CD4-positive, alpha-beta T cell (primary cell): ENCODE results near the gene SCG3. TPM values are rescaled to one million over a fixed set of nuclear protein-coding genes. Genes with fewer than 3 reads are reported as not detected.

Experiments used
- ATAC-seq: fragments of 200-7000 bp; cut with Tn5 transposase; one replicate; pipeline ENCODE4 v1.10.0; 2022; ENCODE audit warnings: mild to moderate bottlenecking; ENCODE audit not compliant: poor library complexity
- CTCF ChIA-PET: fragments of 350-600 bp; sonication (Branson Sonifier 250); formaldehyde crosslinking; loops from one replicate; lab custom pipeline; 2021; ENCODE audit warnings: antibody characterized with exemption, inconsistent platforms; lab: Charles Lee
- POLR2A ChIA-PET: fragments of 350-600 bp; sonication (Branson Sonifier 250); formaldehyde crosslinking; loops from one replicate; lab custom pipeline; 2021; ENCODE audit warnings: antibody characterized with exemption, inconsistent platforms; lab: Charles Lee
- DNase-seq, 14 experiments: peaks; one replicate each; pipeline ENCODE4 v3.0.0-alpha.2; 2013 to 2020; ENCODE audit warnings: mixed read lengths in 2 of 14
- H3K27ac ChIP-seq, 2 donors: one replicate each; pipeline versions ENCODE4 v1.5.1 to v1.7.0; 2013; ENCODE audit warnings: low read length in 2 of 2, low read depth in 1 of 2, mild to moderate bottlenecking in 1 of 2
- H3K27me3 ChIP-seq, 2 experiments: 1 replicate in 1 of 2; 2 replicates in 1 of 2; pipeline versions ENCODE4 v1.6.1 to v1.7.0; 2013; ENCODE audit warnings: low read length in 2 of 2, control low read depth in 1 of 2, mild to moderate bottlenecking in 1 of 2, moderate library complexity in 1 of 2; ENCODE audit not compliant: insufficient read depth in 2 of 2, control insufficient read depth in 1 of 2
- H3K36me3 ChIP-seq: one replicate; pipeline ENCODE4 v1.6.1; 2013; ENCODE audit warnings: low read length, control low read depth; ENCODE audit not compliant: insufficient read depth
- H3K4me1 ChIP-seq: one replicate; pipeline ENCODE4 v1.6.1; 2013; ENCODE audit warnings: low read length, control low read depth; ENCODE audit not compliant: insufficient read depth
- H3K4me3 ChIP-seq: one replicate; pipeline ENCODE4 v1.5.1; 2013; ENCODE audit warnings: mild to moderate bottlenecking, low read length, moderate library complexity
- H3K9me3 ChIP-seq, 2 experiments: 1 replicate in 1 of 2; 2 replicates in 1 of 2; pipeline versions ENCODE4 v1.6.1 to v1.7.0; 2013; ENCODE audit warnings: low read length in 2 of 2, mild to moderate bottlenecking in 2 of 2, control low read depth in 1 of 2, moderate library complexity in 1 of 2; ENCODE audit not compliant: control insufficient read depth in 1 of 2, insufficient read depth in 1 of 2
- H3K27ac Mint-ChIP-seq: one replicate; pipeline ENCODE4 v1.8.0; 2020; ENCODE audit warnings: mixed read lengths
- H3K27me3 Mint-ChIP-seq: one replicate; pipeline ENCODE4 v1.8.0; 2021; ENCODE audit warnings: mixed read lengths
- H3K36me3 Mint-ChIP-seq: one replicate; pipeline ENCODE4 v1.8.0; 2021; ENCODE audit warnings: low read depth, mixed read lengths
- H3K4me1 Mint-ChIP-seq: one replicate; pipeline ENCODE4 v1.8.0; 2021; ENCODE audit warnings: low read depth, mixed read lengths
- H3K4me3 Mint-ChIP-seq: one replicate; pipeline ENCODE4 v1.8.0; 2020; ENCODE audit warnings: mild to moderate bottlenecking, mixed read lengths
- H3K9me3 Mint-ChIP-seq: one replicate; pipeline ENCODE4 v1.8.0; 2020; ENCODE audit warnings: mixed read lengths
- CTCF ChIP-seq: fragments of 200-600 bp; IDR thresholded peaks from one replicate; pipeline ENCODE4 v1.8.0; 2022; ENCODE audit warnings: antibody characterized with exemption, mild to moderate bottlenecking
- intact Hi-C, 2 experiments: fragments of 100-400 bp; cut with DNase I in 1 of 2; cut with micrococcal nuclease in 1 of 2; formaldehyde crosslinking; loops; one replicate each; pipeline versions ENCODE4 v1.15.1 to v1.9.0; 2023 to 2025; cut with DNase I, micrococcal nuclease
- total RNA-seq, 174 experiments: library from RNA in 2 of 174; stranded (reverse) in 2 of 174; gene quantifications; one replicate each; pipeline ENCODE4 v1.2.3 and lab custom pipeline; 2021 to 2026

SCG3 gene
- total RNA-seq, 2 experiments from 2014 or later = not detected

GRCh38 chr15:51708013-51708412 lies 26.7 kb downstream of the SCG3 start:
- no peaks in the 10 kb centered on the region for H3K4me1 ChIP-seq
- Mint-ChIP-seq H3K27me3 (peaks cover 7% of the 10 kb centered on the region), H3K36me3 (no peaks in the 10 kb centered on the region), H3K27ac (no peak overlapping the region), H3K4me1 (no peaks in the 10 kb centered on the region), H3K4me3 (no peak overlapping the region), H3K9me3 (no peaks in the 10 kb centered on the region)
- intact Hi-C loops = no loop called here
- ChIA-PET CTCF (interaction anchor here (1.0 kb wide), 1 partner anchor 12 kb away, joined by 3 read pairs; no protein-coding TSS in a partner anchor), POLR2A (no interaction called here)
- no peaks in the 10 kb centered on the region for H3K36me3 ChIP-seq
- no peak overlapping the region for H3K27ac ChIP-seq
- DNase-seq (no peak), ATAC-seq (no peak)
- no peak for TF ChIP-seq CTCF
- no peaks in the 10 kb centered on the region for H3K27me3 ChIP-seq
- H3K9me3 ChIP-seq = no peaks in the 10 kb centered on the region
- H3K4me3 ChIP-seq = no peak overlapping the region

GRCh38 chr15:51709031-51709430 lies 27.7 kb downstream of the SCG3 start:
- no peaks in the 10 kb centered on the region for H3K9me3 Mint-ChIP-seq
- no peaks in the 10 kb centered on the region for H3K27me3 ChIP-seq
- no peak overlapping the region for H3K27ac Mint-ChIP-seq
- DNase-seq = peak in 2 of 14 experiments; percentile 10 to 31
- intact Hi-C loops = no loop called here
- H3K36me3 Mint-ChIP-seq = no peaks in the 10 kb centered on the region
- H3K4me1 ChIP-seq = no peaks in the 10 kb centered on the region
- no peak for ATAC-seq
- H3K4me3 ChIP-seq = no peak overlapping the region
- H3K4me3 Mint-ChIP-seq = no peak overlapping the region
- no peaks in the 10 kb centered on the region for H3K36me3 ChIP-seq
- H3K27me3 Mint-ChIP-seq = peaks cover 7% of the 10 kb centered on the region
- no peak for TF ChIP-seq CTCF
- POLR2A ChIA-PET = interaction anchor here (1.2 kb wide), 1 partner anchor 29 kb away, joined by 3 read pairs; the partner anchor contains the start of gene LYSMD2
- no peaks in the 10 kb centered on the region for H3K9me3 ChIP-seq
- CTCF ChIA-PET = no interaction called here
- no peak overlapping the region for H3K27ac ChIP-seq
- no peaks in the 10 kb centered on the region for H3K4me1 Mint-ChIP-seq

DNA sequence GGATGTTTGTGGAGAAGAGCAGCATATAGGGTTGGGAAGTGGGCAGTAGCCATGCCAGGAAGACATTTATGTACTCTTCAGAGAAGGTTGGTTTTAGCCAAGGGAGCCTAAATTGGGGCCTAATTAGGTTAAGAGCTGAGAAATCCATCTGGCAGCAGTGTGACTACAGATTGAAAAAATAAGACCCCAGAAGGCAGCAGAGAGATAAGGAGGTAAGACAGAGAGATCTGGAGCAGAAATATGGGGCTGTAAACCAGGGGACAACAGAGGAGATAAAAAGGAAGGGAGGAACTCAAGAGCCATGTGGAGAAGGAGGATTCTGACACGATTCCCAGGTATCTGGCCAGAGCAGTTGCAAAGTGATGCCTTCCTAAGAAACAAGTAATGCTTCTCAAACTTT lies 32.9 kb downstream of the SCG3 start:
- no peak for DNase-seq
- Histone ChIP-seq H3K9me3 (no peaks in the 10 kb centered on the region), H3K36me3 (no peaks in the 10 kb centered on the region), H3K27me3 (no peaks in the 10 kb centered on the region), H3K4me3 (no peak overlapping the region), H3K4me1 (no peaks in the 10 kb centered on the region), H3K27ac (no peak overlapping the region)
- Mint-ChIP-seq H3K27me3 (no peaks in the 10 kb centered on the region), H3K4me1 (no peaks in the 10 kb centered on the region), H3K9me3 (no peaks in the 10 kb centered on the region), H3K36me3 (no peaks in the 10 kb centered on the region), H3K27ac (no peak overlapping the region), H3K4me3 (no peak overlapping the region)
- intact Hi-C loops = loop anchor here in 1 of 2 experiments (5.0 kb wide), 1 partner anchor 57 kb away; no protein-coding TSS in a partner anchor
- POLR2A ChIA-PET = no interaction called here
- CTCF ChIA-PET = no interaction called here
- no peak for TF ChIP-seq CTCF
- ATAC-seq = no peak
